PC-9 (cell line): Measurements from ENCODE around the gene SLC13A4. TPM values are rescaled to one million over a fixed set of nuclear protein-coding genes. Genes with fewer than 3 reads are reported as not detected.

Experiments
- BruUV-seq: library from RNA; stranded (reverse); fragments of 400-500 nt; replicated peaks from 2 replicates; lab custom pipeline; 2021; lab: Mats Ljungman, UMichigan
- CTCF ChIA-PET: fragments of 300-600 bp; sonication (Branson Sonifier 250); formaldehyde crosslinking; loops from one replicate; lab custom pipeline; 2022; ENCODE audit warnings: antibody characterized with exemption; lab: Charles Lee
- POLR2A ChIA-PET: fragments of 300-600 bp; sonication (Branson Sonifier 250); formaldehyde crosslinking; loops from one replicate; lab custom pipeline; 2022; ENCODE audit warnings: antibody characterized with exemption; ENCODE audit not compliant: unreplicated experiment; lab: Charles Lee
- DNase-seq, 2 experiments: peaks; one replicate each; pipeline versions ENCODE4 v3.0.0 to v3.0.0-alpha.2; 2015 to 2022; ENCODE audit warnings: mixed read lengths in 1 of 2
- H2AFZ ChIP-seq: fragments of 200-600 bp; sonication (generic); 2 replicates; pipeline ENCODE4 v1.8.1; 2017; ENCODE audit warnings: antibody characterized with exemption
- H3F3A ChIP-seq: fragments of 200-600 bp; sonication (generic); 2 replicates; pipeline ENCODE4 v1.8.1; 2017; ENCODE audit warnings: antibody characterized with exemption, mild to moderate bottlenecking, low read depth; ENCODE audit not compliant: insufficient read depth
- H3K27ac ChIP-seq: fragments of 200-600 bp; sonication (generic); 2 replicates; pipeline ENCODE4 v1.6.1; 2016; ENCODE audit warnings: mixed run types
- H3K27me3 ChIP-seq: fragments of 200-600 bp; sonication (generic); 2 replicates; pipeline ENCODE4 v1.6.1; 2016; ENCODE audit warnings: low read depth, mixed run types; ENCODE audit not compliant: insufficient read depth
- H3K36me3 ChIP-seq: fragments of 200-600 bp; sonication (generic); 2 replicates; pipeline ENCODE4 v1.6.1; 2016; ENCODE audit warnings: low read depth, mixed run types
- H3K4me1 ChIP-seq: fragments of 200-600 bp; sonication (generic); replicated peaks from 2 replicates; pipeline ENCODE4 v1.6.1; 2016; ENCODE audit warnings: mixed run types; ENCODE audit not compliant: insufficient read depth
- H3K4me2 ChIP-seq: fragments of 200-600 bp; sonication (generic); 2 replicates; pipeline ENCODE4 v1.6.1; 2017; ENCODE audit warnings: mixed run types
- H3K4me3 ChIP-seq: fragments of 200-600 bp; sonication (generic); 2 replicates; pipeline ENCODE4 v1.6.1; 2016; ENCODE audit warnings: mixed run types
- H3K79me2 ChIP-seq: fragments of 200-600 bp; sonication (generic); 2 replicates; pipeline ENCODE4 v1.6.1; 2017; ENCODE audit warnings: low read depth, mixed run types
- H3K9me2 ChIP-seq: fragments of 200-600 bp; sonication (generic); 2 replicates; pipeline ENCODE4 v1.8.1; 2017; ENCODE audit warnings: mild to moderate bottlenecking; ENCODE audit not compliant: insufficient read depth
- H3K9me3 ChIP-seq: fragments of 200-600 bp; sonication (generic); 2 replicates; pipeline ENCODE4 v1.8.1; 2016; ENCODE audit warnings: low read depth; ENCODE audit not compliant: insufficient read depth
- H4K20me1 ChIP-seq: fragments of 200-600 bp; sonication (generic); 2 replicates; pipeline ENCODE4 v1.8.1; 2017; ENCODE audit not compliant: insufficient read depth
- CTCF ChIP-seq: fragments of 200-600 bp; sonication (generic); conservative IDR thresholded peaks from 2 replicates; pipeline ENCODE4 v1.6.1; 2017; ENCODE audit warnings: mixed run types, antibody characterized with exemption, mild to moderate bottlenecking, moderate library complexity
- EZH2 ChIP-seq: fragments of 200-600 bp; sonication (generic); IDR thresholded peaks from 2 replicates; pipeline ENCODE4 v1.8.0; 2017; ENCODE audit warnings: antibody characterized with exemption, low read depth
- intact Hi-C: fragments of 100-400 bp; cut with micrococcal nuclease; formaldehyde crosslinking; loops from one replicate; pipeline ENCODE4 v1.10.0; 2022; ENCODE audit not compliant: unreplicated experiment
- total RNA-seq: library from RNA; stranded (reverse); gene quantifications from 2 replicates; pipeline ENCODE4 v1.2.3, GENCODE V29; 2021

Gene SLC13A4
- total RNA-seq, 1 experiment from 2014 or later = not detected

GRCh38 chr7:135731131-135731530 is 3.1 kb upstream of the SLC13A4 start:
- Histone ChIP-seq H3K79me2 (no peaks in the 10 kb centered on the region), H3F3A (no peaks in the 10 kb centered on the region), H3K4me1 (peaks cover 4% of the 10 kb centered on the region), H3K4me2 (no peak overlapping the region), H3K27me3 (no peaks in the 10 kb centered on the region), H3K9me3 (no peaks in the 10 kb centered on the region), H2AFZ (no peak overlapping the region), H3K9me2 (no peaks in the 10 kb centered on the region), H4K20me1 (no peaks in the 10 kb centered on the region), H3K36me3 (no peaks in the 10 kb centered on the region), H3K27ac (no peak overlapping the region), H3K4me3 (no peak overlapping the region)
- no peak for DNase-seq
- no peak for TF ChIP-seq EZH2
- no peak for TF ChIP-seq CTCF
- no TSS peak for BruUV-seq
- intact Hi-C loops = no loop called here
- CTCF ChIA-PET = no interaction called here
- POLR2A ChIA-PET = interaction anchor here (0.5 kb wide), 1 partner anchor 768 kb away, joined by 3 read pairs; no protein-coding TSS in a partner anchor

GRCh38 chr7:135729230-135729629 is 1.2 kb upstream of the SLC13A4 start:
- TF ChIP-seq CTCF (no peak), EZH2 (no peak)
- no TSS peak for BruUV-seq
- Histone ChIP-seq H2AFZ (no peak overlapping the region), H3F3A (no peaks in the 10 kb centered on the region), H4K20me1 (no peaks in the 10 kb centered on the region), H3K9me2 (no peaks in the 10 kb centered on the region), H3K4me2 (no peak overlapping the region), H3K36me3 (no peaks in the 10 kb centered on the region), H3K4me3 (no peak overlapping the region), H3K27me3 (no peaks in the 10 kb centered on the region), H3K9me3 (no peaks in the 10 kb centered on the region), H3K79me2 (no peaks in the 10 kb centered on the region), H3K4me1 (peaks cover 7% of the 10 kb centered on the region), H3K27ac (no peak overlapping the region)
- intact Hi-C loops = no loop called here
- no peak for DNase-seq
- CTCF ChIA-PET = no interaction called here
- POLR2A ChIA-PET = no interaction called here

- H3K4me1 ChIP-seq = peaks cover 7% of the 10 kb centered on the region
- ChIA-PET POLR2A (no interaction called here), CTCF (no interaction called here)
- no peak overlapping the region for H3K4me3 ChIP-seq
- H3K27me3 ChIP-seq = no peaks in the 10 kb centered on the region
- TF ChIP-seq EZH2 = no peak
- TF ChIP-seq CTCF = no peak
- no peaks in the 10 kb centered on the region for H3K36me3 ChIP-seq
- H3K27ac ChIP-seq = no peak overlapping the region
- H4K20me1 ChIP-seq = no peaks in the 10 kb centered on the region
- no peaks in the 10 kb centered on the region for H3K79me2 ChIP-seq
- intact Hi-C loops = no loop called here
- no TSS peak for BruUV-seq
- DNase-seq = no peak
- H3K9me3 ChIP-seq = no peaks in the 10 kb centered on the region
- no peak overlapping the region for H2AFZ ChIP-seq
- H3F3A ChIP-seq = no peaks in the 10 kb centered on the region
- no peak overlapping the region for H3K4me2 ChIP-seq
- no peaks in the 10 kb centered on the region for H3K9me2 ChIP-seq
These were observed 894 bp downstream of the SLC13A4 start for GRCh38 chr7:135726911-135727673.
